HK-2 (cell line): ENCODE results near the gene RPS6KA2.
A peak's percentile ranks its signal among the peaks of the same experiment; 100 is the strongest.
"Not testable (repeated sequence)": the region's sequence is repeated elsewhere in the genome, so short reads cannot be mapped to it uniquely, and the experiment has no call there.

Experiments
- DNase-seq: peaks from one replicate; pipeline ENCODE4 v3.0.0-alpha.2; 2018; ENCODE audit not compliant: unreplicated experiment

Gene RPS6KA2

DNA sequence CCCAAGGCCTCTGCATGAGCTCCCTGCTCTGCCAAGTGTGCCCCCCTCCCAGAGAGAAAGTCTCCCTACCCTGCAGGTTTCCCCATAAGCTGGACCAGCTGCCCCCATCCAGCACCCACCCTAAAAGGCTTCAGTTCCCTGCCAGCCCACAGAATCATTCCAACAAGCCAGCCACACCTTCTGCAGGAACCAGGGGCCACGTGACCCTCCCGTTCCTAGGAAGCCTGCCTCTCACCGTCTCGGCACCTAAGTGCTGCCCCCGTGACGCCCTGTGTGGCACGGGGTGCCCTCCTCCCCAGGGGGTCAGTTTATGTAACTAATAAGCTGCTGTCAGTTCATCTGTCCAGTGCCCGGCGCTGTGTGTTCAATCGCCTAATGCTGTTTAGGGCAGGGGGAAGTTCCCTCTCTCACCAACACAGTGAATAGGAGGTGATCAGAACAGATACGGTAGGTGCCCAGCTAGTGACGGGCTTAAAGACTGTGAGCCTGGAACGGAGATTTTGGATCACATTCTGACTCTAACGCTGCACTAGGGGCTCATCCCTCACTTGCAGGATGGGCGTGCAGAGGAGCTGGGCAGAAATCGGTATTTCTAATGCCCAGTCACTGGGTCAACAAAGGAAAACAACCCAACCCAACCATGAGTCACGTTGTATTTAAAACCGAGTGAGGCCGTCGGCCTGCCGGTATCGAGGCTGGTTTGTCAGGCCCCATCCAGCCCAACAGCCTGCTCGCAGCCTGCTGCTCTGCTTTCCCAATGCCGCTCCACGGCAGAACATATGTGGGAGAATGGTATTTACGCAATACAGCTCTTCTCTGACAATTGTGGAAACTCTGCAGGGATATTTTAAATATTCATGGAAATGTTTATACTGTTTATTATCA is 96.6 kb downstream of the RPS6KA2 start:
- no peak for DNase-seq

DNA sequence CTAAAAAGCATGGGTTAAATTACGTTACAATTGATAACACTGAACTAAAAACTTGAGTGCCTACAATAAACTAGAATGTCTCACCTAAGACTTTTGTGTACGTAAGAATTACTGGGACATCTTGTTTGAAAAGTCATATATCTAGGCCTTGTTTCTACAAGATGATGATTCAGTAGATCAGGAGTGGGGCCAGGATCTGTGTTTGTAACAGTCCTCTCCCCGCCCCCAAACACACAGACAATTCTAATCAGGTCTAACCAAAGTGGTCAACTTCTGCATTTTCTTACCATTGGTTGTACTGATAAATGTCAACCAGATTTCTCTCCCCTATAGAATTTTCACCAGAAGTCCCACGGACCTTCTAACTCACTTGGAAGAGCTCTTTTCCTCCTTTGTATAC is 97.5 kb downstream of the RPS6KA2 start:
- no peak for DNase-seq

DNA sequence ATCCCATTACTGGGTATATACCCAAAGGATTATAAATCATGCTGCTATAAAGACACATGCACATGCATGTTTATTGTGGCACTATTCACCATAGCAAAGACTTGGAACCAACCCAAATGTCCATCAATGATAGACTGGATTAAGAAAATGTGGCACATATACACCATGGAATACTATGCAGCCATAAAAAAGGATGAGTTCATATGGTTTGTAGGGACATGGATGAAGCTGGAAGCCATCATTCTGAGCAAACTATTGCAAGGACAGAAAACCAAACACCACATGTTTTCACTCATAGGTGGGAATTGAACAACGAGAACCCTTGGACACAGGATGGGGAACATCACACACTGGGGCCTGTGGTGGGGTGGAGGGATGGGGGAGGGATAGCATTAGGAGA is 98.0 kb downstream of the RPS6KA2 start:
- not testable (repeated sequence) for DNase-seq

DNA sequence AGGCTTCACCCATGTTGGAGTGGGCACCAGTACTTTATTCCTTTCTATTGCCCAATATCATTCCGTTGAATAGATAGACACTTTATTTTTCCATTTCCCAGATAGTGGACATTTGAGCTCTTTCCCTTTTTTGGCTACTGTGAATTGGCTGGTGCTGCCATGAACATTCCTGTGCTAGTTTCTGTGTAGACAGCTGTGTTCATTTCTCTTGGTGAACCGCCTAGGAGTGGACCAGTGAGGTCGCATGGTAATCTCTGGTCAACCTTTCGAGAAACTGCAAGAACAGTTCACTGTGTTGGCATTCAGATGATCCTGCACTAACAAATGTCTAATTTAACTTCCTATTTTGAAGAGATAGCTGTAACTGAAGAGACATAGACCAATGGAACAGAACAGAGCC is 99.2 kb downstream of the RPS6KA2 start:
- no peak for DNase-seq

DNA sequence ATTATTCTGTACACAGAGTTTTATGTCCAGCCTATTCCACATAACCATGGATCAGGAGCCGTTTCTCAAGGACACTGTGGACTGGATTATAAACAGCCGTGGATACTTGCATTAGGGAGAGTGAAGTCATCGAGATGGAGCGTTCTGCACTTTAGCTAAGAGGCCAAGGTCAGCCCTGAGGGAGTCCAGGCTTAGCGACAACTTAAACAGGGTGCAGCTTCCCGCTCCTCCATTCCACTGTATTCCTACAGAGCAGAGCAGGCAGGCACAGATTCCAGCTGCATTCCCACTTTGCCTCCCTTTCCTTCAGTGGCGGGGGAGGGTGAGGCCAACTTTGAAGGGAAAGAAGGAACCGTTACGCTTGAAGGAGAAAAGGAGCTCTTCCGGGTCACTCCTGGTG is 100.1 kb downstream of the RPS6KA2 start:
- DNase-seq, result no peak

DNA sequence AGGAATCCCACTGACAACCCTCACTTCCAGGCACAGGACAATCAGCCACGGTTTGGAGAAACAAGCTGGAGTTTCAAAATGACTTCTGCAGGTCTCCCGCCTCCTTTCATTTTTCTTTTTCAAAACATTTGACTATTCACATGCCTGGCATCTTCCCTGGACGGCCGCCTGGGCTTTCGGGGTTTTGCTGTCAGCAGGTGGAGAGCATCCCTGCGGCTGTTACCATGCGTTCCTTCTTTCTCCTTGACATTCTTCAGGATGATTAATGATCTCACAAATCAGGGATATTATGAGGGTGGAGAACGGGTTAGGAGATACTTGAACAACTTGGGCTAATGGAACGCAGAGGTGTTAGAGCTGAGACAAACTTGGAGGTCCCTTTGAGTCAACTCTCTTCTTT is 101.5 kb downstream of the RPS6KA2 start:
- no peak for DNase-seq

DNA sequence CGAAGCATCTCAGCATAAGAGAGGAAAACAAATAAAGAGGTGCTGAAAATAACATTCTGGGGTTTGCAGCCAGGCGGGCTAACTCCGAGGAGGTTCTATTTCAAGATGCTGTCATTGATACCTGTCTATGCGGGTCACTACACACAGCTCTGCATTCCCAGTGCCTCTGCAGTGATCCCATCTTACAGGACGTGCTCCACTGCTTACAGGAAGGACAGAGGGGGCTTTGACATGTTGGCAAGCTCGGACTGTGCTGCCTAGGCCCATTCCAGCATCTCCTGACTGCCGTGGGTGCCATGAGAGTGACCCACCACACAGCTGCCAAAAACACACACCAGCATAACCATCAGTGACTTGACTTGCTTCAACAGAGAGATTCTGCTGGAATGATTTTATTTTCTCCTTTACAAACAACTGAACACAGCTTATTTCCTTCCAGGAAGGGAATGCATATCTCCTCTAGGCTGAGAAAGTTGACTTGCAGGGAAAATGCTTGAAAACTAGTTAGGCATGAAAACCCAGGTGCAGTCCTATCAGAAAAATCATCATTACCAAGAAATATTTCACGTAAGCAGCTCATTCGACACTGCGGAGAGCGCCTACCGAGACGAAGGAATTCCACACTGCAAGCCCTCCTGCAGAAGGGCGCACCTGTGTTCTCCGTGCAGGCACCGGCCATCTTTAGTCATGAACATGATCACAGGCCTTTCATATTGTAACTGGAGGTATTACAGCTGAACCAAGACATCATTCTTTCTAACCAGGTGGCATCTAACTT is 103.1 kb downstream of the RPS6KA2 start:
- DNase-seq, result no peak

DNA sequence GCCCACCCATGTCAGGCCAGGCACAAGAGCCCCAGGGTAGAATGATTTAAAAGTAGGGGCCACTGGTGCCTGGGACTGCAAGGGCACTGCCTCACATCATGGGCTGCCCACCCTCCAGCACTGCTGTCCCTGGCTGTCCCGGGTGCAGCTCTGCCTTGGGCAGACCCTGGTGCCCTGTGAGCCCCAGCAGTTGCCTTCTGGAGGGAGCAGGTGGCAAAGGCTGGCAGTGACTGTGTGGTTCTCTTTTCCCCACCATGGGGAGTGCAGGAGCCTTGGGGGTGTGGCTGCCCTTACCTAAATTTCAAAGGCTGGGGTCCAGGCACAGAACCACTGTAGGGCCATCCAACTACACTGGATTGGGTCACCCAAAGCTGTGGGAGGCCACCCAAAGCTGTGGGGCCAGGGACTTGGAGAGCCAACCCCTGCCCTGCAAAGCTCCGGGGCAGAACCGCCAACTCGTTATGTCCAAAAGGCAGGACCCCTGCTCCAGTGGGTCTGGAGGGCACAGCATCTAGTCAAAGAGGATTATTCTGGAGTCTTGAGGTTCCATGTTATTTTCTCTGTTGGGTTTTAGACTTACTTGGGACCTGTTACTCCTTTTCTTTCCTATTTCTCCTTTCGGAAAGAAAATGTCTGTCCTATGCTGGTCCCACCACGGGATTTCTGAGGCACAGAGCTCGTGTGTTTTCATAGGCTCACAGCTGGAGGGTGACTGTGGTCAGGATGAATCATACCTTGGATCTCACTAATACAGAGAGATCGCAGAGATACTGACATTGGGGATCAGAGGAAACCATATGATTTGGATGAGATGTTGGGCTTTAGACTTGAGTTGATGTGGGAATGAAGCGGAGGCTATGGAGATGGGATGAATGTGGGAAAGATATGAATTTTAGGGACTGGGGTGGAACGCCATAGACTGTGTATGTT is 105.9 kb downstream of the RPS6KA2 start:
- DNase-seq, result no peak

DNA sequence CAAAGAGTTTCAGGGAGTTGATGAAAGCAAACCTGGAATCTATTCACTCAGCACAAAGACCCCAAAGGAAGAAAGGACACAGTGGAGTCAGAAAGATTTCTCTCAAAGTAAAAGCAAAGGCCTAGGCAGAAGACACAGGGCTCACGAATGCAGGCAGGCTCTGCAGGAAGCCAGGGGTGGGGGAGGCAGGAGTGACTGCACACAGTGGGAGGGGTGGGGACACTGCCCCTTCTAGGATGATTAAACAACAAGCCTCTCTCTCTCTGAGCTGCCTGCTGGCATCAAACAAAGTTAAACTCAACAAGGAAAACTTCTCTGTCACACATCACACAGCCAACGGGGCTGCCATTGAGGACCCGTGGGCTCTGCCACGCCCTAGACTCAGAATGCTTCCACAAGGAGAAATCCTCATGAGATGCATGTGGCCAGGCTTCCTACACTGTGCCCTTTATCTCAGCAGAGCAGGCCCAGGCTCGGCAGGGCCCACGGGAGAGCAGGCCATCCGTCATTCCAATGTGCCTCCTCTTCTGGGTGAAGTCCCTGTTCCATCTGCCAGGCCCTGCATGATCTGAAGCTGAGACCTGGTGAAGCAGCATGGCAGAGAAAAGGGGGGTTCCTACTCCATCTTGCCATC is 110.7 kb downstream of the RPS6KA2 start:
- DNase-seq, result no peak

DNA sequence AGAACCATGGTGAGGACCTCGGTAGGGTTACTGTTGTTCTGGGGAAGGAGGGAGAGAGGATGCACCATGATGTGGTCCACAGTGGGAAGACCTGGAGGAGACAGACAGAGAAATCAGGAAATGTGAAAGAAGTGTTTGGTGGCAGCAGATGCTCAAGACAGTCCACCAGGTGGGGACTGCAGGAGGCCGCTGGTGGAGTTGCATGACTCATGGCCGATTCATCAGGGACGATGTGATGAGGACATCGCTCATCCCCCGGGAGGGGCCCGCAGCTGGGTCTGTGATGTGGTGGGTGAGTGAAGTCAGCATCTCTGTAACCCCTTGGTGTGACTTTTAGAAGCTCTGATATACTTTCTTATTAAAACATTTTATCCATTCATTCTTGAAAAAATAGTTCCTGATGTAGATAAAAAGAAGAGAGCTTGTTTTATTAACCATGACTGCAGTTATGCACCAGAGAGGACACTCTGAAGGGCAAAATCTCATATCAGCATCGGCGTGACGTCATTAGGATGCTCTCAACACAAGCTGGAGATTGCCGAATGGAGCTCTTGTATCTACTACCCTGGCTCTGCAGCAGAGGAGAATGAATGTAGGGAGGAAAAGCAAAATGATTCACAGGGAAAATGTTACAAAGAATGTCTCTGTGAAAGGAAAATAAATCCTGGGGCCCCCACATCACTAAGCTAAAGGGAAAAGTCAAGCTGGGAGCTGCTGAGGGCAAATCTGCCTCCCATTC is 111.8 kb downstream of the RPS6KA2 start:
- DNase-seq, result peak; percentile 52

DNA sequence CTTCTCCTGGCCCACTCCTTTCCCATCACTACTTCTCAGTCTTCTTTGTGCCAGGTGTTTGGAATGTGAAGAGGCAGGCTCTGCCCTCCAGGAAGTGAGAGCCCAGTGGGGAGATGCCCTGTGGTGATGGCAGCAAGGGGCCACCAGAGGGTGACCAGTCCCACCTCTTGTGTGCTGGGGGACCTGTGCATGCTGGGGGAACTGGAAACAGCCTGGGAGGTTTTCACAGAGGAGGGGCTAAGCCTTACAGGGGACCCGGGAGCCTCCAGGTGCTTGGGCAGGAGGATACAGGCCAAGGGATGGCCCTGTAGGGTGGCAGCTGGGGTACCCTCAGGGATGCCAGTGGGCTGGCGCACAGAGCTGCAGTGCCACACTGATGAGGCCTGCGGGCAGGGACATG is 112.9 kb downstream of the RPS6KA2 start:
- no peak for DNase-seq

DNA sequence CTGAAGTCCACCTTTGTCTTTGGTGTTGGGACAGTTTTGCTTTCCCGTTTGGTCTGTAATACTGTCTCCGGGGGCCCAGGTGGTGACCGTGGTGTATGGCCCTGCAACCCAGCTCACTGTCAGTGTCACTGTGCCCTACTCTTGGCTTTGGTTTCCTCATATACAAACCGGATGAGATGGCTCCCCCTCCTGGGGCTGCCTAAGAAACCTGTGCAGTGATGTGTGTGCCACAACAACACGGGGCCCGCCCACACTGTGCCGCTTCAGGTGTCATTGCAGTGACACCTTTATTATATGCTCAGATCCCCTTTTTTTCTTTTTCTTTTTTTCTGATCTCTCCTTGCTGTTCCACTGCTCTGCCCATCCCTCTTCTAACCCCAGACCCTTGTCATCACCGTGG is 114.5 kb downstream of the RPS6KA2 start:
- DNase-seq, result no peak

DNA sequence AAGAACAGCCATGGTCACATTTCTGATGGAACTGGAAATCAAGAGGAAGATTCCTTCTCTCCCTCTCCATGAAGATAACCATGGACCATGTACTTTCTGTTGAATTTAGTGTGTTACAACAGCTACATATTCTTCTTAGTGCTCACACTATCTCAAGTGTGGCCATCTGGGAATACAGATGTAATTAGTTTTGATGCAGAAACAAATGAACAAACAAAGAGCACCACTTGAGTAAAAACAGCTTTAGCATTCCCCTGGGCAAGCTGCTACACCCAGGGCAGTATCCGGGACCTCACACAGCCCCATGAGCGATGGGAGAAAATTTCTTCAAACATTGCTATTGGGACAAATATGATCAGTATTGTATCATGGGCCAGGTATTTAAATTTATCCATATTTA is 115.7 kb downstream of the RPS6KA2 start:
- DNase-seq, result no peak

DNA sequence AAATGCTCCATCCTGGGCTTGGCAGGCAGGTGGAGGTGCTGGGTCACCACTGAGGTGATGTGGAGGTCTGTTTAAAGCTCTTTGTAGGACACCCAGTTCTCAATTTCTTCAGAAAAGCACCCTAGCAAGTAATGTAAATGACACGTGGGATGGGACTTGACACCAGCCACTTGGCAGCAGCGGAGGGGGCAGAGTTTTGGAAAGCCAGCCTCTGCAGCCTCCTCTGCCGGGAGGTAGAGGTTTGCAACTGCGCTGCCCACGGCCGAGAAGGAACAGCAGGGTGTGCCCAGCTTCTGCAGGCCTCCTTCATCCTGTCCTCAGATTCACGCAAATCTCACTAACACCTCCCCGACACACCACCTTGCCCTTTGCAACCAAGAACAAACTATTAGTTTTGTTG is 117.9 kb downstream of the RPS6KA2 start:
- DNase-seq, result no peak

DNA sequence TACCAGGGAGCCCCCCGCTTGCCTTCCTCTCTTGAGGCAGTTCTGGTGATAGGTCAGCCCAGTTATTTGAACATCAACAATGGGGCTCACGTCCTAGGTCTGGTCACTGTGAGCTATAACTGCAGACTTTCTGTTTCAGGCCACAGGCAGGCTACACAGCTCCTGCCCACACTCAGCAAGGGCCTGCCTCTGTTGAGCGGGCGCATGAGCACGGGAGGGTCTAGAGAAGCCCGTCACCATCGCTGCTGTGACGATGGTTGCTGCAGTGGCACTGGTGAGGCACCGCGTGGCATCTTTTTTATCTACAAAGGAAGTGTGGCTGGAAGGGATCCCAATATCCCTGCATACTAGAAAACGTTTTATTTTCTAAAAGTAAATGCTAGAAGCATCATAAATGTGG is 118.3 kb downstream of the RPS6KA2 start:
- DNase-seq, result no peak

DNA sequence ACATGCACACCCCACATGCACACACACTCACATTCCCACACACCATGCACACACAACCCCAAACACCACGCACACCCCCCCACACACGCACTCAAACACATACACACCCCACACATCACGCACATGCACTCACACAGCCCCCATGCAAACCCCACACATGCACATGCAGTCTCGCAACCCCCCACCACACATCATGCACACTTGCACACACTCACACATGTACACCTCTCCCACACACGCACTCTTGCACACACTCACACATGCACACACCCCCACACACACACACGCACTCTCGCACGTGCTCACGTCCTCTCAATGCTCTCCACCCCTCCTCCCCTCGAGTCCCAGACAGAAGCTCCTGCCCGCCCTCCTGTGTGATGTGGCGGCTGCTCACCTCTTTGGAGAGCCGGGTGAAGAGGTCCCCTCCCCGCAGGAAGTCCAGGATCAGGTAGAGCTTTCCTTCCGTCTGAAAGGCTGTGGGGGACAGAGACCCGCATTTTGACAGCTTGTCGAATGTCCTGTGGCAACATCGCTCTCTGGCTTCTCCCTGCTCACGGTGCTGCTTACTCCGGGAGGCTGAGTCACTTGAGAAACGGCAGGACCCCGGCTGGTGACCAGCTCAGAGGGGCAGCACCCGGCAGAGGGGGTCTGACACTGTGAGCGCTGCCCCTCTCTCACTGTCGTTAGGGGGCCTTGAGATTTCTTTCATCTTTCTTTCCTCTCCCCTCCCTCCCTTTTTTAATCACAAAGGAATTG is 119.1 kb downstream of the RPS6KA2 start:
- no peak for DNase-seq

DNA sequence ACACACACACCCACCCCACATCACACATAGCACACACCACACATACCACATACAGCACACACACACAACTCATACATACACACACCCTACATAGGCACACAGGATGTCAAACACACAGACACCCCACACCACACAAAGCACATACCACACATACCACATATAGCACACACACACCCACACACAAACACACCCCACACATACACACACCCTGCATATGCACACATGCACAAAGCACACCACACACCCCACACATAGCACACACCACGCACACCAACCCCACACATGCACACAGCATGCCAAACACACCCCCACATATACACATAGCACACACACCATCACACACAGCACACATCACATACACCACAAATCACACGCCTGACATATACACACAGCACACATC is 119.7 kb downstream of the RPS6KA2 start:
- DNase-seq, result no peak

DNA sequence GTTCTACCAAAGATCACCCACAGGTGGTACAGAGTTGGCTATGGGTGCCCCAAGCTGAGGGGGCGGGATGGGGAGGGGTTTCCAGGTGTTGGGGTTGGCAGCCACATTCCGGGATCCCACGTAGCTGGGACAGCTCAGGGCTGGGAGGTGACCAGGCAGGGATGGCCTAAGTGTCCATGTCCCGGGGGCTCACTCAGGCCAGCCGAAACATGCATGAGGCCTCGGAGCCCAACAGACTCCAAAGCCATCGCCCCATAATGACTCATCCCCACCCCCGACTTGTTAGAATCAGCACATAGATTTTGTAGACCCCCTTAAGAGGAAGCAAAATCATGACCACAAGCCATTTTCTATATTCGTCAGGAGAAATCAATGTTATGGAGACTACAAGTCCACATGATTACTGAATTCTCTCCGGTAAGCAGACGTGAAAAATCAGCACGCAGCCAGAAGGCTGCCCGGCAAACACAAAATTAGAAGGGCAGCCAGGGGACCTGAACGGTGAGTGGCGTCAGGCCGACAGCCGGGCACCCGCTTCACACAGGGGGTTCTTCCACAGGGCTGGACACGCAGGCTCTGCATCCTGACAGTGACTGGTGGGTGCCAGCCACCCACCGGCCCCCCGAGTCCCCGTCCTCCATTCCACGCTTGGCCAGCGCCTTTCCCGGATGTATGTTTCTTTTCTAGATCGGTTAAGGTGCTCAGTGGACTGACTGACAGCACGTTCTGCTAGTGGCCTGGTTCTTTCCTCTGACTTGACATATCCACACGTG is 121.7 kb downstream of the RPS6KA2 start:
- DNase-seq, result no peak

DNA sequence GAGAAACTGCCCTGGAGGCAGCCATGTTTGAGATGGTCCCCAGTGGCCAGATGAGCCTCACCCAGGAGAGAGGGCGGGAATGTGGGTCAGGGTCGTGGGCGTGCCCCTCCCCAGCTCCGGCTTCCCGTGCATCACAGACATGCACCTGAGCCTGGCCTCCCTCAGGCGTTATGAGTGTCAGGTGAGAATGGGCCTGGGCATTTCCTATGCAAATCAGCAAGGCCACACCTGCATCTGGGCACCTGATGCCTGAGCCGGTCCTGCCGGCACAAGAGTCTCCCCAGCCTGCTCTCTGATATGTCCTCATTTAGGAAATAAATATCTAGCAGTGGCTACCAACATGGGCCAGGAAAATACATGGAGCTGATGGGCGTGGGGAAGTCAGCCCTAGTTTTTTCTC is 123.0 kb downstream of the RPS6KA2 start:
- DNase-seq, result no peak
